HCT116 (cell line): Measurements from ENCODE around the gene EPB41L4A. TPM values are rescaled to one million over a fixed set of nuclear protein-coding genes. Genes with fewer than 3 reads are reported as not detected.

Experiments used
- ATAC-seq: fragments of 200-7000 bp; cut with Tn5 transposase; 2 replicates; pipeline ENCODE4 v1.9.1; 2020; ENCODE audit warnings: mild to moderate bottlenecking, moderate library complexity
- BruUV-seq: library from RNA; stranded (reverse); fragments of 400-500 nt; replicated peaks from 2 replicates; lab custom pipeline; 2021; lab: Mats Ljungman, UMichigan
- CTCF ChIA-PET: fragments of 300-600 bp; sonication (Branson Sonifier 250); formaldehyde crosslinking; loops from one replicate; lab custom pipeline; 2021; ENCODE audit warnings: antibody characterized with exemption; lab: Charles Lee
- POLR2A ChIA-PET: fragments of 300-600, 350-600 bp; sonication (Branson Sonifier 250); formaldehyde crosslinking; loops from one replicate; lab custom pipeline; 2021; ENCODE audit warnings: antibody characterized with exemption; lab: Charles Lee
- RAD21 ChIA-PET, 2 experiments: fragments of 300-600 bp; sonication (Branson Sonifier 250); formaldehyde crosslinking; loops; one replicate each; lab custom pipeline; 2023; ENCODE audit warnings: low total read pairs in 2 of 2; ENCODE audit not compliant: uncharacterized antibody in 2 of 2, unreplicated experiment in 2 of 2, low non-redundant PET in 1 of 2; lab: Charles Lee
- DNase-seq: peaks from one replicate; pipeline ENCODE4 v3.0.0-alpha.2; 2010; ENCODE audit warnings: low read depth, low spot score
- H2AFZ ChIP-seq: fragments of 200-600 bp; shearing (Covaris generic), sonication (generic); 2 replicates; pipeline ENCODE4 v1.6.1; 2017; ENCODE audit warnings: low read depth, mixed run types, mixed read lengths, antibody characterized with exemption, low read length; ENCODE audit not compliant: poor library complexity, severe bottlenecking
- H3K27ac ChIP-seq: 2 replicates; pipeline ENCODE4 v1.5.1; 2012; ENCODE audit warnings: low read depth, low read length
- H3K27me3 ChIP-seq: fragments of 200-600 bp; sonication (generic); 2 replicates; pipeline ENCODE4 v1.6.1; 2016; ENCODE audit warnings: mixed run types, low read length, mixed read lengths; ENCODE audit not compliant: insufficient read depth
- H3K36me3 ChIP-seq, 2 experiments: fragments of 200-500 bp in 1 of 2; fragments of 200-600 bp in 1 of 2; sonication (Bioruptor generic) in 1 of 2; sonication (generic) in 1 of 2; 2 replicates each; pipeline versions ENCODE4 v1.5.1 to v1.6.1; 2014 to 2016; ENCODE audit warnings: low read length in 2 of 2, inconsistent platforms in 1 of 2, mixed read lengths in 1 of 2, mixed run types in 1 of 2; ENCODE audit not compliant: insufficient read depth in 2 of 2, control insufficient read depth in 1 of 2
- H3K4me1 ChIP-seq, 2 experiments: fragments of 200-600 bp in 1 of 2; sonication (generic) in 1 of 2; 2 replicates each; pipeline versions ENCODE4 v1.5.1 to v1.6.1; 2012 to 2017; ENCODE audit warnings: low read length in 2 of 2, inconsistent platforms in 1 of 2, mild to moderate bottlenecking in 1 of 2, mixed read lengths in 1 of 2, mixed run types in 1 of 2, moderate library complexity in 1 of 2; ENCODE audit not compliant: insufficient read depth in 2 of 2, control insufficient read depth in 1 of 2
- H3K4me2 ChIP-seq: fragments of 200-600 bp; sonication (generic); 2 replicates; pipeline ENCODE4 v1.6.1; 2017; ENCODE audit warnings: mixed run types, low read length, mixed read lengths
- H3K4me3 ChIP-seq, 2 experiments: fragments of 200-600 bp in 1 of 2; sonication (generic) in 1 of 2; replicated peaks in 1 of 2; 2 replicates each; pipeline ENCODE4 v1.5.1; 2011 to 2016; ENCODE audit warnings: low read length in 2 of 2, control low read depth in 1 of 2, low read depth in 1 of 2, mild to moderate bottlenecking in 1 of 2, mixed read lengths in 1 of 2, mixed run types in 1 of 2
- H3K79me2 ChIP-seq: fragments of 200-600 bp; sonication (generic); 2 replicates; pipeline ENCODE4 v1.6.1; 2017; ENCODE audit warnings: mild to moderate bottlenecking, mixed run types, low read length, moderate library complexity, mixed read lengths; ENCODE audit not compliant: insufficient read depth
- H3K9ac ChIP-seq: fragments of 200-600 bp; sonication (generic); 2 replicates; pipeline ENCODE4 v1.6.1; 2016; ENCODE audit warnings: low read length, mixed read lengths
- H3K9me2 ChIP-seq: fragments of 200-600 bp; sonication (generic), shearing (Covaris generic); 2 replicates; pipeline ENCODE4 v1.6.1; 2017; ENCODE audit warnings: mixed run types, mild to moderate bottlenecking, moderate library complexity; ENCODE audit not compliant: insufficient read depth
- H3K9me3 ChIP-seq, 2 experiments: fragments of 200-500 bp in 1 of 2; fragments of 200-600 bp in 1 of 2; sonication (Bioruptor generic) in 1 of 2; sonication (generic) in 1 of 2; 2 replicates each; pipeline ENCODE4 v1.6.1; 2014 to 2017; ENCODE audit warnings: low read length in 2 of 2, mixed read lengths in 2 of 2, inconsistent platforms in 1 of 2, low read depth in 1 of 2, mild to moderate bottlenecking in 1 of 2, mixed run types in 1 of 2, moderate library complexity in 1 of 2; ENCODE audit not compliant: control insufficient read depth in 1 of 2, insufficient read depth in 1 of 2
- H4K20me1 ChIP-seq: fragments of 200-600 bp; sonication (generic), shearing (Covaris generic); 2 replicates; pipeline ENCODE4 v1.6.1; 2017; ENCODE audit warnings: mixed run types, mild to moderate bottlenecking, moderate library complexity; ENCODE audit not compliant: insufficient read depth
- CBX3 ChIP-seq: IDR thresholded peaks from 2 replicates; pipeline ENCODE4 v1.6.1; 2012; ENCODE audit warnings: low read depth
- CTCF ChIP-seq, 3 experiments: fragments of 200-600 bp in 1 of 3; sonication (generic) in 1 of 3; IDR thresholded peaks in 2 of 3; conservative IDR thresholded peaks in 1 of 3; 2 replicates each; pipeline ENCODE4 v1.5.1; 2012 to 2017; ENCODE audit warnings: low read depth in 2 of 3, low read length in 2 of 3, antibody characterized with exemption in 1 of 3, borderline replicate concordance in 1 of 3, control low read depth in 1 of 3, mild to moderate bottlenecking in 1 of 3, mixed read lengths in 1 of 3, mixed run types in 1 of 3, moderate library complexity in 1 of 3; ENCODE audit not compliant: insufficient read depth in 1 of 3
- EZH2 ChIP-seq: fragments of 200-600 bp; sonication (generic); IDR thresholded peaks from 2 replicates; pipeline ENCODE4 v1.6.1; 2017; ENCODE audit warnings: antibody characterized with exemption, mixed run types
- EZH2phosphoT487 ChIP-seq: fragments of 200-600 bp; IDR thresholded peaks from 2 replicates; pipeline ENCODE4 v1.6.1; 2018; ENCODE audit warnings: antibody characterized with exemption, borderline replicate concordance
- MAX ChIP-seq: IDR thresholded peaks from 2 replicates; pipeline ENCODE4 v1.6.1; 2012
- POLR2A ChIP-seq: IDR thresholded peaks from 2 replicates; pipeline ENCODE4 v1.7.0; 2011; ENCODE audit warnings: borderline replicate concordance; ENCODE audit not compliant: insufficient read depth, insufficient read length; ENCODE audit errors: extremely low read depth
- RAD21 ChIP-seq: IDR thresholded peaks from 2 replicates; pipeline ENCODE4 v1.6.1; 2012; ENCODE audit warnings: low read depth, mild to moderate bottlenecking
- SIN3A ChIP-seq: IDR thresholded peaks from 2 replicates; pipeline ENCODE4 v1.6.1; 2012; ENCODE audit warnings: low read depth
- SP1 ChIP-seq: IDR thresholded peaks from 2 replicates; pipeline ENCODE4 v1.6.1; 2012; ENCODE audit warnings: low read depth
- SRF ChIP-seq: IDR thresholded peaks from 2 replicates; pipeline ENCODE4 v1.6.1; 2012; ENCODE audit warnings: low read depth
- TCF7L2 ChIP-seq: IDR thresholded peaks from 2 replicates; pipeline ENCODE4 v1.7.0; 2011; ENCODE audit warnings: borderline replicate concordance, inconsistent platforms; ENCODE audit not compliant: insufficient read depth, insufficient read length; ENCODE audit errors: extremely low read depth
- ZNF274 ChIP-seq: fragments of 200-500 bp; sonication (Bioruptor generic); IDR thresholded peaks from 2 replicates; pipeline ENCODE4 v1.6.1; 2014; ENCODE audit warnings: mild to moderate bottlenecking, low read depth, low read length, inconsistent platforms
- intact Hi-C: fragments of 100-400 bp; cut with micrococcal nuclease; formaldehyde crosslinking; loops from 2 replicates; pipeline ENCODE4 v1.10.0; 2022
- total RNA-seq: library from RNA; stranded (reverse); gene quantifications from one replicate; pipeline ENCODE4 v1.2.1, GENCODE V29; 2021; ENCODE audit not compliant: unreplicated experiment

Gene EPB41L4A
- total RNA-seq, 1 experiment from 2014 or later = 2.8 TPM

- no TSS peak for BruUV-seq
- no peak overlapping the region for H3K4me3 ChIP-seq
- no peaks in the 10 kb centered on the region for H3K79me2 ChIP-seq
- H3K4me2 ChIP-seq = no peak overlapping the region
- ChIA-PET RAD21 (no interaction called here), CTCF (no interaction called here), POLR2A (no interaction called here)
- no peak overlapping the region for H3K9ac ChIP-seq
- no peaks in the 10 kb centered on the region for H3K4me1 ChIP-seq
- H3K9me3 ChIP-seq = no peaks in the 10 kb centered on the region
- no peaks in the 10 kb centered on the region for H4K20me1 ChIP-seq
- ATAC-seq (no peak), DNase-seq (no peak)
- peaks cover 4% of the 10 kb centered on the region; the same call in 1 of the 2 replicates for H3K27me3 ChIP-seq
- no peak overlapping the region for H2AFZ ChIP-seq
- intact Hi-C loops = no loop called here
- H3K36me3 ChIP-seq = no peaks in the 10 kb centered on the region
- TF ChIP-seq MAX = no peak
- TF ChIP-seq RAD21 = no peak
- no peak for TF ChIP-seq EZH2
- TF ChIP-seq TCF7L2 = no peak
- TF ChIP-seq CTCF (IDR thresholded peaks at IDR 0.05 in 2 of 3, conservative IDR thresholded peaks at IDR 0.05 in 1 of 3; ENCODE audit: borderline replicate concordance in 1 of 3, insufficient read depth in 1 of 3, low read depth in 2 of 3, low read length in 2 of 3) = no peak
- TF ChIP-seq ZNF274 = no peak
- H3K9me2 ChIP-seq = no peaks in the 10 kb centered on the region
- H3K27ac ChIP-seq = no peak overlapping the region
Measured at GRCh38 chr5:112407666-112408065, 11.4 kb downstream of the EPB41L4A start.

GRCh38 chr5:112407240-112407639, 11.8 kb downstream of the EPB41L4A start:
- RAD21 ChIA-PET = no interaction called here
- POLR2A ChIA-PET = no interaction called here
- no peak overlapping the region for H3K4me2 ChIP-seq
- TF ChIP-seq EZH2phosphoT487 = no peak
- TF ChIP-seq CTCF (IDR thresholded peaks at IDR 0.05 in 2 of 3, conservative IDR thresholded peaks at IDR 0.05 in 1 of 3; ENCODE audit: borderline replicate concordance in 1 of 3, insufficient read depth in 1 of 3, low read depth in 2 of 3, low read length in 2 of 3) = no peak
- no peak for TF ChIP-seq SRF
- TF ChIP-seq TCF7L2 = no peak
- TF ChIP-seq SP1 = no peak
- no peak for TF ChIP-seq SIN3A
- no peak for TF ChIP-seq CBX3
- TF ChIP-seq MAX = no peak
- TF ChIP-seq RAD21 = no peak
- no peak for TF ChIP-seq POLR2A

More at GRCh38 chr5:112407240-112407639, 11.8 kb downstream of the EPB41L4A start:
- Histone ChIP-seq H3K4me3 (no peak overlapping the region), H2AFZ (no peak overlapping the region), H3K9me2 (no peaks in the 10 kb centered on the region), H3K27ac (no peak overlapping the region), H3K27me3 (peaks cover 4% of the 10 kb centered on the region; the same call in 1 of the 2 replicates), H3K36me3 (no peaks in the 10 kb centered on the region), H3K79me2 (no peaks in the 10 kb centered on the region), H3K9ac (no peak overlapping the region), H3K4me1 (no peaks in the 10 kb centered on the region), H4K20me1 (no peaks in the 10 kb centered on the region), H3K9me3 (no peaks in the 10 kb centered on the region)
- DNase-seq (no peak), ATAC-seq (no peak)
- no TSS peak for BruUV-seq
- intact Hi-C loops = no loop called here
- CTCF ChIA-PET = no interaction called here
